Measurements from ENCODE around the gene ALDH3A2. TPM values are rescaled to one million over a fixed set of nuclear protein-coding genes. Genes with fewer than 3 reads are reported as not detected.

The ALDH3A2 gene
- total and polyA plus RNA-seq, 2 of the 8 experiments (the other 6 are each of a cell fraction or from before 2014, with no cell fraction given): 20.6 to 72.9 TPM

DNA sequence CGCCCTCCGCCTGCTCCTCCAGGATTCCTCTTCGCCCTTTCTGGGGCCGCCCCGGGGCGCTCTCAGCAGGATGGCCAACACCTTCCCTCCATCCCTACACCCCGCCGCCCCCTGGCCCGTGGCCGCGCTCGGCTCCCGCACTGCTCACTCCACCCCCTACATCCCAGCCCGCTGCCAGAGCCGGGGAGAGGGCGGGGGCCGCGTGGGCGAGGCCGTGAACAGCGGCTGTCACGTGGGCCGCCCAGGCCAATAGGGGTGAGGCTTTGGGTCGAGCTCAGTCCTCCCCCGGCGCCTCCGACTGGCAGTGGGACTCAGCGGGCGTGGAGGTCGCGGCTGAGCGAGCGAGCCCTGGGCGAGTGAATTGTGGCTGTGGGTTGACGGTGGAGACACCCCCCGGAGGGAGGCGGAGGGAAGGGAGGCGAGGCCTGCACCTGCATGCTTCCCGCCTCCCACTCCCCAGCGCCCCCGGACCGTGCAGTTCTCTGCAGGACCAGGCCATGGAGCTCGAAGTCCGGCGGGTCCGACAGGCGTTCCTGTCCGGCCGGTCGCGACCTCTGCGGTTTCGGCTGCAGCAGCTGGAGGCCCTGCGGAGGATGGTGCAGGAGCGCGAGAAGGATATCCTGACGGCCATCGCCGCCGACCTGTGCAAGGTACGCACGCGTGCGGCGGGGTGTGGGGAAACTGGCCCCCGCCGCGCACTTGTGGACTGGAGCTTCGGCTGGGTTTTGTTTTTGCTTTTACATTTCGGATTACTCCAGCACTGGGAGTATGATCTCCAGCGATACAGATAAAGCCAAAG is at the start of gene ALDH3A2 (continued):
- TF ChIP-seq NANOG (IDR thresholded peaks at IDR 0.05; ENCODE audit: insufficient read depth, low read depth, low read length, poor library complexity, severe bottlenecking) (no peak), ATF3 (IDR thresholded peaks at IDR 0.05; ENCODE audit: insufficient read depth, low read depth, low read length) (peak; percentile 85), EZH2 (IDR thresholded peaks at IDR 0.05; ENCODE audit: low read depth, low read length, severe bottlenecking) (no peak), SAP30 (IDR thresholded peaks at IDR 0.05; ENCODE audit: insufficient read depth, insufficient replicate concordance, low read length) (no peak), TAF7 (optimal IDR thresholded peaks at IDR 0.05; ENCODE audit: borderline replicate concordance, low read depth, low read length) (peak; percentile 67), YY1 (IDR thresholded peaks at IDR 0.05; ENCODE audit: low read depth, low read length) (peak; percentile 74; the same call in 1 of the 2 replicates), POU5F1 (IDR thresholded peaks at IDR 0.05; ENCODE audit: low read depth, low read length) (no peak), GABPA (IDR thresholded peaks at IDR 0.05; ENCODE audit: borderline replicate concordance, insufficient read depth, low read length) (peak; percentile 38; the same call in 1 of the 2 replicates)

All from H1 (cell line).